HCT116 (cell line): ENCODE data around the gene MINAR2.

Experiments
- EZH2phosphoT487 ChIP-seq: fragments of 200-600 bp; IDR thresholded peaks from 2 replicates; pipeline ENCODE4 v1.6.1; 2018; ENCODE audit warnings: antibody characterized with exemption, borderline replicate concordance
- SP1 ChIP-seq: IDR thresholded peaks from 2 replicates; pipeline ENCODE4 v1.6.1; 2012; ENCODE audit warnings: low read depth
- TF ChIP-seq, protein P1 (sequence below): IDR thresholded peaks from 2 replicates; pipeline ENCODE4 v1.6.1; 2012
- TF ChIP-seq, protein P2 (sequence below), 3 experiments: fragments of 200-600 bp in 1 of 3; sonication (generic) in 1 of 3; IDR thresholded peaks in 2 of 3; conservative IDR thresholded peaks in 1 of 3; 2 replicates each; pipeline ENCODE4 v1.5.1; 2012 to 2017; ENCODE audit warnings: low read depth in 2 of 3, low read length in 2 of 3, antibody characterized with exemption in 1 of 3, borderline replicate concordance in 1 of 3, control low read depth in 1 of 3, mild to moderate bottlenecking in 1 of 3, mixed read lengths in 1 of 3, mixed run types in 1 of 3, moderate library complexity in 1 of 3; ENCODE audit not compliant: insufficient read depth in 1 of 3

DNA sequence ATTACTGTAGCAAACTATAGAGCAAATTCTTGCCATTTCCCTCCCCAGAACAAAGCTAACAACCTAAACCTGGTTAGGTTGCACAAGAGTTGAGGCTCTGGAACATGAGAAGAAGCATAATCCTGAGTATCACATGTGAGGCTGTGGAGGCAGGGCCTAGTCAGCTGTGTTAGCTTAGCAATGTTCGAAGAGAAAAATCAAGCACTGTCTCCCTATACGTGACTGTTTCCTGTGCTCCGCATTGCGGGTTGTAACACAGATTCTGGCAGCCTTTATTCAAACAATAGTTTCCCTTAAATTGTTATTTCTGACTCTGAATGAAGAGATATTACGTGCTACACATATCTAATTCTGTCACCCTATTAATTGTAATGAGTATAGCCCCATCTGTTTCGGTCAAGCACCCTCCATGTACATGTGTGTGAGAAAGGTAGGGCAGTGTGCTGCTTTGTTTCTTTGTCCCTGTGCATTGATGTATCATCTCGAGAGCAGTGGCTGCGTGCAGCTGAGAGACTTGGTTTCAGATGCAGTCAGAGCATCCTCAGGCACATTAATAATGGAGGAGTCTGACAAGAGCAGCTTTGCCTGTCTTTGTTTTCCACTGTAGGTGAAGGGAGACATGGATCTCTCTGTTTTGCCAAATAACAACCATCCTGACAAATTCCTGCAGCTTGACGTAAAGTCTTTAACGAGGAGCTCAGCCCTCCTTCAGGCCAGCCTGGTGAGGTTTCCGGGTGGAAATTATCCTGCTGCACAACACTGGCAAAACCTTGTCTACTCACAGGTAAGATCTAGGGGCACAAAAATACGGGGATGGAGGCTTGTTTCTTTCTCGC, at the start of gene MINAR2:
- TF ChIP-seq SP1, result no peak
- TF ChIP-seq, protein P1, sequence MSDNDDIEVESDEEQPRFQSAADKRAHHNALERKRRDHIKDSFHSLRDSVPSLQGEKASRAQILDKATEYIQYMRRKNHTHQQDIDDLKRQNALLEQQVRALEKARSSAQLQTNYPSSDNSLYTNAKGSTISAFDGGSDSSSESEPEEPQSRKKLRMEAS, result no peak
- TF ChIP-seq, protein P2, sequence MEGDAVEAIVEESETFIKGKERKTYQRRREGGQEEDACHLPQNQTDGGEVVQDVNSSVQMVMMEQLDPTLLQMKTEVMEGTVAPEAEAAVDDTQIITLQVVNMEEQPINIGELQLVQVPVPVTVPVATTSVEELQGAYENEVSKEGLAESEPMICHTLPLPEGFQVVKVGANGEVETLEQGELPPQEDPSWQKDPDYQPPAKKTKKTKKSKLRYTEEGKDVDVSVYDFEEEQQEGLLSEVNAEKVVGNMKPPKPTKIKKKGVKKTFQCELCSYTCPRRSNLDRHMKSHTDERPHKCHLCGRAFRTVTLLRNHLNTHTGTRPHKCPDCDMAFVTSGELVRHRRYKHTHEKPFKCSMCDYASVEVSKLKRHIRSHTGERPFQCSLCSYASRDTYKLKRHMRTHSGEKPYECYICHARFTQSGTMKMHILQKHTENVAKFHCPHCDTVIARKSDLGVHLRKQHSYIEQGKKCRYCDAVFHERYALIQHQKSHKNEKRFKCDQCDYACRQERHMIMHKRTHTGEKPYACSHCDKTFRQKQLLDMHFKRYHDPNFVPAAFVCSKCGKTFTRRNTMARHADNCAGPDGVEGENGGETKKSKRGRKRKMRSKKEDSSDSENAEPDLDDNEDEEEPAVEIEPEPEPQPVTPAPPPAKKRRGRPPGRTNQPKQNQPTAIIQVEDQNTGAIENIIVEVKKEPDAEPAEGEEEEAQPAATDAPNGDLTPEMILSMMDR (IDR thresholded peaks at IDR 0.05 in 2 of 3, conservative IDR thresholded peaks at IDR 0.05 in 1 of 3; ENCODE audit: borderline replicate concordance in 1 of 3, insufficient read depth in 1 of 3, low read depth in 2 of 3, low read length in 2 of 3), result no peak
- no peak for TF ChIP-seq EZH2phosphoT487
